ENCODE measurements around the gene PLAAT5. TPM values are rescaled to one million over a fixed set of nuclear protein-coding genes. Genes with fewer than 3 reads are reported as not detected.

The PLAAT5 gene
- total and polyA plus RNA-seq, 2 of the 8 experiments (the other 6 are each of a cell fraction or from before 2014, with no cell fraction given) = 16.0 to 18.7 TPM

DNA sequence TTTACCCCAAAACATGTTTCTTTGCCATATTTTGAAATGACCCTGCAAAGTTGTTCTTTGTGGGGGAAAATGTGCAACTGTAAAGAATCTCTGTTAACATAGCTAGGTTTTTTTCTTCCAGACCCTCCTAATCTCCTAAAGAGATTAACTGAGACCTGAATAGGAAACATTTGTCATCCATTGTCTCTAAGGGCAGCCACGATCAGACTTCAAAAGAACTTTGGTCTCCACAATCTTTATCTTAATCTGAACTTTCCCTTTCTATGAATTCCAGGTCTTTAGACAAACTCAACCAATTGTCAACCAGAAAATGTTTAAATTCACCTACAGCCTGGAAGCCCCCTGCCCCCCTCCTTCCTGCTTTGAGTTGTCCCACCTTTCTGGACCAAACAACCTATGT is 10.3 kb upstream of the PLAAT5 start:
- H2BK15ac ChIP-seq (ENCODE audit: low read length) = no peak overlapping the region
- no peak overlapping the region for H2BK120ac ChIP-seq (replicated peaks; ENCODE audit: low read depth, low read length)
- no peak overlapping the region for H2BK20ac ChIP-seq (ENCODE audit: low read length)
- no peak overlapping the region for H4K8ac ChIP-seq (ENCODE audit: extremely low read depth, insufficient read depth, low read length)
- no peaks in the 10 kb centered on the region for H3K27me3 ChIP-seq (replicated peaks in 1 of 4; ENCODE audit: control insufficient read depth in 3 of 4, extremely low read depth in 1 of 4, insufficient read depth in 3 of 4, low read length in 3 of 4)
- no peak overlapping the region for H3K9ac ChIP-seq (replicated peaks in 1 of 4; ENCODE audit: extremely low read depth in 1 of 4, low read depth in 3 of 4, low read length in 3 of 4)
- no peak overlapping the region for H4K5ac ChIP-seq (ENCODE audit: insufficient read length, low read depth, low read length)
- DNase-seq (ENCODE audit: low read depth in 1 of 2, low spot score in 2 of 2) (no peak), FAIRE-seq (no peak)
- no peak overlapping the region for H2AFZ ChIP-seq (ENCODE audit: low read length)
- peaks cover 9 to 16% (median 13%) of the 10 kb centered on the region in 4 experiments for H3K4me1 ChIP-seq (replicated peaks in 1 of 4; ENCODE audit: control insufficient read depth in 3 of 4, insufficient read depth in 4 of 4, low read length in 3 of 4)
- H4K20me1 ChIP-seq (replicated peaks in 1 of 2; ENCODE audit: control insufficient read depth in 1 of 2, insufficient read depth in 2 of 2, low read length in 2 of 2) = no peaks in the 10 kb centered on the region
- 69% methylated on average over 1 of the region's 1 CpG; no CpG with 5 or more reads in 1 of the 2 experiments for WGBS, 2 experiments (ENCODE audit: extremely low coverage in 1 of 2, insufficient coverage in 1 of 2, insufficient read length in 1 of 2, insufficient replicate concordance in 2 of 2, low coverage in 1 of 2, low lambda C conversion rate in 2 of 2, missing lambda C conversion rate in 1 of 2)
- H3K56ac ChIP-seq (replicated peaks; ENCODE audit: insufficient read length, low read depth, low read length) = no peak overlapping the region
- no peaks in the 10 kb centered on the region for H3K9me3 ChIP-seq (ENCODE audit: insufficient read depth in 2 of 2, low read depth in 1 of 2, low read length in 1 of 2)
- no peak overlapping the region for H3K4me3 ChIP-seq (ENCODE audit: extremely low read depth in 1 of 4, insufficient read depth in 2 of 4, low read depth in 3 of 4, low read length in 4 of 4)
- H3K23ac ChIP-seq (ENCODE audit: insufficient read length) = no peak overlapping the region
- ChIA-PET POLR2A (ENCODE audit: partially characterized antibody) (no interaction called here), CTCF (ENCODE audit: partially characterized antibody) (no interaction called here)
- H2BK12ac ChIP-seq (ENCODE audit: low read depth, low read length) = no peak overlapping the region
- no peak overlapping the region for H4K91ac ChIP-seq (replicated peaks; ENCODE audit: insufficient read length, low read length)
- H2BK5ac ChIP-seq (ENCODE audit: low read depth, low read length) = no peak overlapping the region
- no peaks in the 10 kb centered on the region for H3K23me2 ChIP-seq (ENCODE audit: low read depth, low read length)
- H3K4me2 ChIP-seq (ENCODE audit: insufficient read depth in 1 of 2, low read depth in 2 of 2, low read length in 2 of 2) = no peak overlapping the region
- H3K18ac ChIP-seq (ENCODE audit: extremely low read depth, low read length) = no peak overlapping the region
- H3K27ac ChIP-seq (ENCODE audit: low read depth, low read length) = no peak overlapping the region
- no peaks in the 10 kb centered on the region for H3K79me2 ChIP-seq (ENCODE audit: control insufficient read depth in 1 of 2, insufficient read depth in 2 of 2, low read length in 2 of 2)
- no peak overlapping the region for H3K14ac ChIP-seq (ENCODE audit: insufficient read length)
- no peak overlapping the region for H2AK5ac ChIP-seq (ENCODE audit: low read depth, low read length)
- H3K36me3 ChIP-seq (ENCODE audit: control insufficient read depth in 2 of 4, insufficient read depth in 4 of 4, low read length in 3 of 4) = 0 out of 8 replicates have a peak, but pooled peaks cover 0 to 3% (median 0%) of the 10 kb centered on the region in 4 experiments
- H3K79me1 ChIP-seq (ENCODE audit: low read depth, low read length) = no peaks in the 10 kb centered on the region
- no peak for TF ChIP-seq SAP30 (IDR thresholded peaks at IDR 0.05; ENCODE audit: insufficient read depth, insufficient replicate concordance, low read length)
- TF ChIP-seq ZNF274 (IDR thresholded peaks at IDR 0.05; ENCODE audit: borderline replicate concordance, extremely low read depth, low read length) = no peak
- no peak for TF ChIP-seq HDAC6 (IDR thresholded peaks at IDR 0.05; ENCODE audit: low read depth, low read length)
- TF ChIP-seq CBX5 (IDR thresholded peaks at IDR 0.05; ENCODE audit: low read depth, low read length) = no peak
- TF ChIP-seq BCL11A (IDR thresholded peaks at IDR 0.05; ENCODE audit: low read depth in 2 of 2, low read length in 2 of 2) = no peak
- TF ChIP-seq SIX5 (IDR thresholded peaks at IDR 0.05; ENCODE audit: low read depth, low read length) = no peak
- TF ChIP-seq EGR1 (IDR thresholded peaks at IDR 0.05; ENCODE audit: borderline replicate concordance, low read depth, low read length) = no peak
- no peak for TF ChIP-seq FOSL1 (IDR thresholded peaks at IDR 0.05; ENCODE audit: insufficient read depth, low read depth, low read length)
- no peak for TF ChIP-seq CREB1 (IDR thresholded peaks at IDR 0.05)
- no peak overlapping the region for H3K4ac ChIP-seq (replicated peaks; ENCODE audit: insufficient read length, low read depth, low read length)
